Suprapubic skin (tissue), 3 donors: ENCODE data around the gene BHLHE41.

Experiments used
- CTCF ChIP-seq, 2 donors: fragments of 200-600 bp in 1 of 2; fragments of 450-650 bp in 1 of 2; sonication (generic) in 1 of 2; IDR thresholded peaks; one replicate each; pipeline ENCODE4 v1.5.1; 2016 to 2019; ENCODE audit warnings: antibody characterized with exemption in 2 of 2, mild to moderate bottlenecking in 1 of 2, moderate library complexity in 1 of 2
- EP300 ChIP-seq: sonication (generic); formaldehyde crosslinking; IDR thresholded peaks from one replicate; pipeline ENCODE4 v1.6.1; 2017; ENCODE audit warnings: antibody characterized with exemption
- POLR2A ChIP-seq, 2 donors: fragments of 450-650 bp; IDR thresholded peaks; one replicate each; pipeline ENCODE4 v1.6.1; 2017; ENCODE audit warnings: antibody characterized with exemption in 2 of 2, mild to moderate bottlenecking in 2 of 2, moderate library complexity in 2 of 2

GRCh38 chr12:26121323-26122060 lies 3.3 kb downstream of the BHLHE41 start:
- no peak for TF ChIP-seq POLR2A (IDR thresholded peaks at IDR 0.05)
- TF ChIP-seq CTCF (IDR thresholded peaks at IDR 0.05): no peak
- no peak for TF ChIP-seq EP300
